Raji (cell line): Measurements from ENCODE around the gene SDE2.

Experiments used
- POLR2A ChIP-seq: IDR thresholded peaks from 2 replicates; pipeline ENCODE4 v1.6.1; 2011; ENCODE audit warnings: low read depth, low read length, control low read depth; ENCODE audit not compliant: insufficient read depth

The SDE2 gene

DNA sequence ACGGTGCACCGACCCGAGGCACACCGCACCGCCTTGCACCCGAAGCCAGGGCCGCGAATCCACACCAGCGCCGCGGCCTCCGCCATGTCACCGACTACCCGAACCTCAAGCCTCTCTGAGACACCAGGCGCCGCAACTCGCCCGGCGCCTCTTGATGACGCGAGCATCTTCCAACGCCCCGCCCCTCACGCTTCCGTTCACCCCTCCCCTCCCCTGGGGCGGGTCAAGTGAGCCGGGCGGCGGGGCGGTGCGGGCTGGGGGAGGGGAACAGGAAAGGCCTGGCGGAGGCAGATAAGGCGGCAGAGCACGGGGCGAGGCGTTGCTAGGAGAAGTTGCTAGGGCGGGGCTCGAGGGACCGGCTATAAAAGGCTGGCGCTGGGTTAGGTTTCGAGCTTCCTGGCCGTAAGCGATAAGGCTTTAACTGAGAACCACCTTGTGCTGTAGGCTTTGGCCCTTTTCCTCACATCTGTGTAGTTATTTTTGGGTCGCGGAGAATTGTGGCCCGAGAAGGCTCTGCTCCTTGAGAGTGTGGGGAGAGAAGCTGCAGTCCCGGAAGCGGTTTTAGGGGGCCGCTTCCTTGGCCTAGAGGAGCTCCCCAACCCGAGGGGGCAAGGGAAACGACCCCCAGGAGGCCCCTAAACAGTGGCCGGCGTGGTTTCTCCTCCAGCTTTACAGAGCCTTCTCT lies at the start of gene SDE2:
SDE2 (minus strand) TSS at position 117 of the 685 bp plus-strand sequence; CDS start at position 86, 31 bp downstream.
- TF ChIP-seq POLR2A: peak; percentile 100

DNA sequence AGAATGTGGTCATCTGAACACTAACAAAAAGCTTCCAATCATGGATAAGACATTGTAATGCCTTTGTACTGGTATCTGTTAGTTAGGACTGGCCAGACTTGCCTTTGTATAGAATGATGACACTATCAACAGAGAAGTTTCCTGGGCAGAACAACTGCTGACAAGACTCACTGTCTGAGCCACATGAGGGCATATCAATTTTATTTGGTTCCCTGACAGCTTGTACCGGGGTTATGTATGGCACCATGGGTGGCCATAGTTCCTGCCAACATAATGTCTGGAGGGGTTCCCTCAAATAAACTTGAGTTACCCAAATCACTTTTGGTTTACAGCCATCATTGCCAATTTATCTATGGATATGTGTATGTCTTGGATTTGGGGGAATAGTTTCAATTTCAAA lies 49.7 kb upstream of the SDE2 start:
- TF ChIP-seq POLR2A: no peak

DNA sequence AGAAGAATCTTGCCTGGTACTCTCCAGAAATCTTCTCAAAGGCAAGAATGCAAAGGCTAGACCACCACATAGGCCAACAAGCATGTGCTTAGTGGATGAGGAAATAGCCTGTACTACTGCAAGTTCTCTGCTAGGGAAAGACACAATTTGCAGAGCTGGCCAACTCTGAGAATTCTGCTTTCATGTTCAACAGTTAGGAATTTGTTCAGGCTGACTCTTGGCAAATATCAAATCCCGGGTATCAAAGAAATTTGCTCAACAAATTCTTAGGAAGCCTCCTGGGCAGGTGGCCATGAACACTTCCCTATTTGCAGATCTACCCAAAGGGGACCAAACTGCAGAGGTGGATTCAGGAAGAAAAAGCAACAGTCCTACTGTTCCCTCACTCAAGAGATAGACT lies 48.4 kb upstream of the SDE2 start:
- no peak for TF ChIP-seq POLR2A

DNA sequence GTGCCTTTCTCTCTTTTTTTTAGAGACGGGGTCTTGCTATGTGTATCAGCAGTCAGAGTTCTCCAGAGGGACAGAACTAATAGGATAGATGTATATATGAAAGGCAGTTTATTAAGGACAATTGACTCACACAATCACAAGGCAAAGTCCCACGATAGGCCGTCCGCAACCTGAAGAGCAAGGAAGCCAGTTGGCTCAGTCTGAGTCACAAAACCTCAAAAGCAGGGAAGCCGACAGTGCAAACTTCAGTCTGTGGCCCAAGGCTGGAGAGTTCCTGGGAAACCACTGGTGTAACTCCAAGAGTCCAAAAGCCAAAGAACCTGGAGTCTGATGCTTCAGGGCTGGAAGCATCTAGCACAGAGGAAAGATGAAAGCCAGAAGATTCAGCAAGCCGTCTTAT lies 47.1 kb upstream of the SDE2 start:
- no peak for TF ChIP-seq POLR2A

DNA sequence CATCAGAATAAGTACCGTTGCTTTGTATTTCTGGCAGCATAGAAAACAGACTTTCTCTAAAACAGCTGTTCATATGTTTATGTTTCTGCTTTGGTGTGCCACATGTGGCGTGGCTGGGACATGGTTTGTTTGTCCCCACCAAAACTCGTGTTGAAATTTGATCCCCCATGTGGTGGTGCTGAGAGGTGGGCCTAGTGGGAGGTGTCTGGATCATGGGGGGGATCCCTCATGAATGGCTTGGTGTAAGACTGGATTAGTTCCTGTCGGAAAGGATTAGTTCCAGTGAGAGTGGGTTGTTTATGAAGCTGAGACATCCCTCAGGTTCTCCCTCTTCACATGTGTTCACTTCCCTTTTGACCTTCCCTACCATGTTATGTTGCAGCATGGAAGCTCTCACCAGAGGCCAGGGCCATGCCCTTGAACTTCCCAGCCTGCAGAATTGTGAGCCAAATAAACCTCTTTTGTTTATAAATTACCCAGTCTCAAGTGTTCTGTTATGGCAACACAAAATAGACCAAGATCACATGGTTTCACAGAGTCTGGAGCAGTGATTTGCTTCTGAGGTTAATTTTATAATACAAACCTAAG lies 45.5 kb upstream of the SDE2 start:
- TF ChIP-seq POLR2A: no peak

DNA sequence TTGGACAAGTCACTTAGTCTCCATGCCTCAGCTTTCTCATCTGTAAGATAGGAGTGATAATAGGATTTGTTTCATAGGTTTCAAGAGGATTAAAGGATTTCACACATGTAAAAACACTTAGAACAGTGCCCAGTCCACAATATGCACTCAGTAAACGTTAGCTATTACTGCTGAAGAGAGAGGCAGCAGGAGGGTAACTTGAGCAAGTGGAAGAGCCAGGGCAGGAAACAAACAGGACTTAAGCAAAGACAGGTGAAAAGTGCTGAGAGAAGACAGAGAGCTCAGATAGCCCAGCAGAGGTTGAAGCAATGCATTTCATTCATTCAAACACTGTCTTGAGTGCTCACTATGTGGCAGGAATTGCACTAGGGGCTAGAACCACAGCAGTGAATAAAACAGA lies 42.3 kb upstream of the SDE2 start:
- no peak for TF ChIP-seq POLR2A

DNA sequence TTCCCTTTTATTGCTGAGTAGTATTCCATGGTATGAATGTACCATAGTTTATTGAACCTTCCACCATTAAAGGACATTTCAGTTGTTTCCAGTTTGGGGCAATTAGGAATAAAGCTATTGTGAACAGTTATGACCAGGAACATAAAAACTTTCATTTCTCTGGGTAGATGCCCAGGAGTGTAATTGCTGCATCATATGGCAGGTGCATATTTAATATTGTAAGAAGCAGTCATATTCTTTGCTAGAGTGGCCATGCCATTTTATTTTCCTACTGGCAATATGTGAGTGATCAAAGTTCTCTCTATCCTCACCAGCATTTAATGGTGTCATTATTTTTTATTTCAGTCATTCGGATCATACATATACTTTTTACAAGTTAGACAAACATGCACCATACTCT lies 39.5 kb upstream of the SDE2 start:
- TF ChIP-seq POLR2A: no peak

DNA sequence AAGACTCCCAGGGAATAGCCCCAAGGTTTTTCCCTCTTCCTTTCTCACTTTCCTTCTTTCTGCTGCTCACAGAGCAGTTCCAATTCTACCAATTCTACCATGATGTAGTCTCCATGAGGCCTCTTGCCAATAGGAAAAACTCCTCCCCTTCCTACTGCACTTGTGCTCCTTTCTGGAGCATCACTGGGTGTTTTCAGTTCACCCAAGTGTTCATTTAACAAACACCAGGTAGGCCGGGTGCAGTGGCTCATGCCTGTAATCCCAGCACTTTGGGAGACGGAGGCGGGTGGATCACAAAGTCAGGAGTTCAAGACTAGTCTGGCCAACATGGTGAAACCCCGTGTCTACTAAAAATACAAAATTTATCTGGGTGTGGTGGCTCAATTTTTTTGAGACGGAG lies 36.8 kb upstream of the SDE2 start:
- TF ChIP-seq POLR2A: no peak

DNA sequence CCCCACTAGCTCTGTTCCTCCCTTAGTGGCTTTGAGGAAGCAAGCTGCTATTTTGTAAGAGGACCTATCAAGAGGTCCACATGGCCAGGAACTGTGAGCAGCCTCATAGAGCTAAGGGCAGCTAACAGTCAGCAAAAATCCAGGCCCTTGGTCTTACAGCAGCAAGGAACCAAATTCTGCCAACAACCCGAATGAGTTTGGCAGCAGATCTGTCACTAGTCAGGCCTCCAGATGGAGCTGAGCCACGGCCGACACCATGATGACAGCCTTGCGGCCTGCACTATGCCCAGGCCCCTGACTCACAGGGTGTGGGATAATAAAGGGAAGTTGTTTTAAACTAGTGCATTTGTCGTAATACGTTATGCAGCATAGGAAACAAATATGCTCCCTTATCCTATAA lies 35.3 kb upstream of the SDE2 start:
- TF ChIP-seq POLR2A: no peak

DNA sequence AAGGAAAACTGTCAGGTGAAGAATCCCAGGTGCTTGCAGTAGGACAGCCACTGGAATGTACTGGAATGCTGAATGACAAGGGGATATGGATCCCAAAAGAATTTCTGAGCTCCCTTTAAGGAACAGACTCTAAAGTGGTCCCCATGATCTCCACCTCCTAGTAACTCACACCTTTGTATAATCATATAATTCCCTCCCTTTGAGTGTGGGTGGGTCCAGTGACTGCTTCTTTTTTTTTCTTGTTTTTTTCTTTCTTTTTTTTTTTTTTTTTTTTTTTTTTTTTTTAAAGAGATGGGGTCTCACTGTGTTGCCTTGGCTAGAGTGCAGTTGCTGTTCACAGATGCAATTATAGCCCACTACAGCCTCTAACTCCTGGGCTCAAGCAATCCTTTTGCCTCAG lies 34.8 kb upstream of the SDE2 start:
- no peak for TF ChIP-seq POLR2A

DNA sequence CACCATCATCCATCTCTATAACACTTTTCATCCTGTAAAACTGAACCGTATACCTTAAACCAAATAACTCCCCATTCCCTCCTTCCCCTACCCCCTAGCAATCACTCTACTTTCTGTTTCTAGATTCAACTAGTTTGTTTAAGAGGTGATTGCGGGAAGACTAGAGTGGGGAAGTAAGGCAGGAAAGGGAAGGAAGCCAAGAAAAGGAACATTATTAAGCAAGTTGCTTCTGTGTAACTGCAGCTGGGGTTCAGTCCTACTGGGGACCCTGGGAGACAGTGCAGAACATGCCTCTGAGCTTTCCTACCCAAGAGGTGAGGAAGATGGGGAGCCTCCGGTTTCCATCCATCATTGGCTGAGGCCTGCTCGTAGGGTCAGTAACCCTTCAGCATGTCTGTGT lies 34.4 kb upstream of the SDE2 start:
- TF ChIP-seq POLR2A: no peak

DNA sequence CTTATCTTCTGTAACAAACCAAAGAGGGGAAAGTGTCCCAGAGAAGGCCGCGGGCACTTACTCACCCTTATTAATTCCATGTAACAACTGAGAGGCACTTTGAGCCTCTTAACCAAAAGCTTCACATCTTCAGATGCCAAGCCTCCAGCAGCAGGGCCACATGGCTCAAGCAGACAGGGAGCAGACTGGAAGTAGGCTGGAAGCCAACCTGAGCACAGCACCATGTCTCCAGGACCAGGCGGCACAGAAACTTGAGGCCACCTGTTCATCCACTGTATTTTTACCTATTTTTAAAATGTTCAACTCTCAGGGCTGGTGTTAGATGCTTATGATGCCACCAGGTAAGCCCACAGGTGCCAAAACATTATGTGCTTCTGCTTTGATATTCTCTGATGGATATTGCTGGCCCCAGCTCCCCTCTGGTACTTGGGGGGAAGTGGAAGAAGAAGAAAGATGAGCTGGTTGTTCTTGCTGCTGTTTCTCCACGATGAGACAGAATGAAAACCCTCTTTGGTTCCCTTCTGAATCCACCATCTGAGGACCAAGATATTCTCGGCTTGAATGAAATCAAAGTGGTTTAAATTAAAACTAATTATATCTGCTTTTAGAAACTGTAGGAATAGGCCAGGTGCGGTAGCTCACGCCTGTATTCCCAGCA lies 30.6 kb upstream of the SDE2 start:
- no peak for TF ChIP-seq POLR2A

DNA sequence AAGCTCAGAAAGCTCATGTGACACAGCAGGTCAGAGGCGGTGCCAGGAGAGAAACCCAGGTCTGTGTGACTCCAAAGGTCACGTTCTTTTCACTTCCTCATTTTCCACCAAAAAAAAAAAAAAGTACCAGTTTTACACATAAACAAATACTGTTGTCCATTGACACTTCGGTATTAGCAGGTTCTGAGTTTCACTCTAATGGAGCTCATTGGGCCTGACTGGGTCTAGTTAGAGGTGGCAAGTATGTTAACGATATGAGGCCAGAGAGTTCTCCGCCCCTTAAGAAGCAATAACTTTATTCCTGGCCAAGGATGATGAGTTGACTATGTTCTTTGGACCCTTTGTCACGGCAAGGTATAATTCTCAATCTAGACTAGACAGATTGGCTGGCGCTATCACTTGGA lies 30.0 kb upstream of the SDE2 start:
- TF ChIP-seq POLR2A: no peak

DNA sequence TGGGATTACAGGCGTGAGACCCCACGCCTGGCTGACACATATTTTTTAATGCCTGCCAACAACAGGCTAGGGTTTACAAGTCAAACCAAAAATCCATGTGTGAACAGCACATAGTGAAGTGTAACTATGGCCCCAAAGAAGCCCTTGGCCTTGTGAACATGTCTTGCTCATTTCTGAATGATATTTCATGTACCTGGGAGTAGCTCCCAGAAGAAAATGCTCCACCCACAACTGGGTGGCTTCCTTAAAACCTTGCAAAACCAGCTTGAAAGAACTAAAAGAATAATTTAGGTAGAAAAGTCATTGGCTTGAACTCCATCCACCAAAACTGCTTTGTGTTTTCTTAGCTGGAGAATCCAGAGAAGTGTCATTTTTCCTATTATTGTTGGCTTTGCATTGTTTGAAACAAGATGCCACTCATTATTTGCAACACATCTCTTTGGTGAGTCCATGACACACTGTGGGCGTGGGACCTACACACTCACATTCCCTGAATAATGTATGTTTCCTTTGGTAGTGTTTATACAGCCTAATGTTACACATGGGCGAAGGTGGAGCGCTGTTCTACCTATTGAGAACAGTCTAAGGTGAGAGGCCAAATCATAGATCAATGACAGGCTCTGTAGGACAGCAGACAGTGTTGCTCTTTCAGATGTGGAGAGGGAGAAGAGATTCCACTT lies 28.5 kb upstream of the SDE2 start:
- TF ChIP-seq POLR2A: no peak

DNA sequence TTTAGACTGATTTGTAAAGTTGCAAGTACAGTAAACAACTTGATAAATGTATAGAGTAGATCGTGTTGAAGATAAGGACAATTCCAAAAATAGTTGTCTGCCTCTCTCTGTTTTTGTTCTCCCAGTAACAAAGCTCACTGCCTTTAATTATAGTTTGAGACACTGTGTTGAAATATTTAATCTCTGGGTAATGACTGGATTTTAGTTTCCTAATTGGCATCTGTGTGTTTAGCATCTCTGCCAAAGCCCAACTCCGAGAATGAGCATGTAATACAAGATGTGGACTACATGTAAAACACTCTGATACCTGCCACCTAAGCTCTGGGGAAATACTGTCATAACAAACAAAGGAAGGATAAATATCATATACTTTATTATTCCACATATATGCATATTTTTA lies 27.7 kb upstream of the SDE2 start:
- TF ChIP-seq POLR2A: no peak

DNA sequence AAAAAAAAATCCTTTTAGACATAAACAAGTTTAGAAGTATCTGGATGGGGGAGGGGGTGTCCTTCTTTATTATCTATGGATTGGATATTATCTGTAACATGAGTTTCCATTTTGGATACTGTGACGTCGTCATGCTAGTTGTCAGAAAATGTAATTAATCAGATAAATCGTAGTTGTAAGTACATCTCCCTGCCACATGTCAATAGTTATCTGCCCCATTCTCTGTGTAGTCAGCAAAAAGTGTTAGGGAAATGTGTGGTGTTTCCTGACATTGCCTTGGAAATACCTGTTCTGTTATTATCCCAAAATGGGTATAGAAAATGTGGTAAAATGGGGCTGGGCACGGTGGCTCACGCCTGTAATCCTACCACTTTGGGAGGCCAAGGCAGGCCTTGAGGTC lies 24.6 kb upstream of the SDE2 start:
- no peak for TF ChIP-seq POLR2A
